B cell (primary cell): ENCODE data around the gene SPDYE3. TPM values are rescaled to one million over a fixed set of nuclear protein-coding genes. Genes with fewer than 3 reads are reported as not detected.
"Not testable (repeated sequence)": the region's sequence is repeated elsewhere in the genome, so short reads cannot be mapped to it uniquely, and the experiment has no call there.

Experiments
- ATAC-seq: fragments of 200-7000 bp; cut with Tn5 transposase; one replicate; pipeline ENCODE4 v1.10.0; 2021; ENCODE audit warnings: low read depth, mild to moderate bottlenecking, moderate number of reproducible peaks, moderate library complexity
- CTCF ChIA-PET: fragments of 350-600 bp; sonication (Branson Sonifier 250); formaldehyde crosslinking; loops from one replicate; lab custom pipeline; 2021; ENCODE audit warnings: antibody characterized with exemption, inconsistent platforms; lab: Charles Lee
- POLR2A ChIA-PET: fragments of 350-600 bp; sonication (Branson Sonifier 250); formaldehyde crosslinking; loops from one replicate; lab custom pipeline; 2021; ENCODE audit warnings: antibody characterized with exemption; lab: Charles Lee
- DNase-seq: peaks from one replicate; pipeline ENCODE4 v3.0.0; 2013
- H2AFZ ChIP-seq: 2 replicates; pipeline ENCODE4 v1.6.1; 2012; ENCODE audit warnings: mild to moderate bottlenecking, low read depth, low read length; ENCODE audit not compliant: insufficient read depth, poor library complexity, severe bottlenecking
- H3K27ac ChIP-seq, 2 donors: 1 replicate in 1 of 2; 2 replicates in 1 of 2; pipeline ENCODE4 v1.5.1; 2012 to 2013; ENCODE audit warnings: low read length in 2 of 2, mild to moderate bottlenecking in 2 of 2, moderate library complexity in 1 of 2
- H3K27me3 ChIP-seq, 4 experiments: fragments of 200-600 bp in 1 of 4; sonication (generic) in 1 of 4; replicated peaks in 1 of 4; 1 replicate in 2 of 4; 2 replicates in 2 of 4; pipeline versions ENCODE4 v1.6.1 to v1.7.0; 2013 to 2016; ENCODE audit warnings: low read length in 3 of 4, mild to moderate bottlenecking in 2 of 4, mixed read lengths in 1 of 4, moderate library complexity in 1 of 4; ENCODE audit not compliant: insufficient read depth in 4 of 4, control insufficient read depth in 3 of 4; ENCODE audit errors: control extremely low read depth in 1 of 4
- H3K36me3 ChIP-seq, 2 experiments: replicated peaks in 1 of 2; 1 replicate in 1 of 2; 2 replicates in 1 of 2; pipeline versions ENCODE4 v1.6.1 to v1.7.1; 2013; ENCODE audit warnings: low read length in 1 of 2; ENCODE audit not compliant: insufficient read depth in 2 of 2, control insufficient read depth in 1 of 2; ENCODE audit errors: control extremely low read depth in 1 of 2, extremely low read depth in 1 of 2
- H3K4me1 ChIP-seq, 2 donors: fragments of 200-600 bp in 1 of 2; sonication (generic) in 1 of 2; 1 replicate in 1 of 2; 2 replicates in 1 of 2; pipeline versions ENCODE4 v1.5.1 to v1.6.1; 2013 to 2017; ENCODE audit warnings: low read length in 2 of 2; ENCODE audit not compliant: control insufficient read depth in 2 of 2, insufficient read depth in 2 of 2
- H3K4me2 ChIP-seq: replicated peaks from 2 replicates; pipeline ENCODE3; 2012; ENCODE audit warnings: mild to moderate bottlenecking, low read depth, low read length; ENCODE audit not compliant: poor library complexity, severe bottlenecking
- H3K4me3 ChIP-seq, 5 experiments: fragments of 200-600 bp in 1 of 5; sonication (generic) in 1 of 5; 1 replicate in 3 of 5; 2 replicates in 2 of 5; pipeline versions ENCODE4 v1.5.1 to v1.7.0; 2011 to 2016; ENCODE audit warnings: low read length in 4 of 5, mild to moderate bottlenecking in 4 of 5, low read depth in 2 of 5, control low read depth in 1 of 5, moderate library complexity in 1 of 5; ENCODE audit not compliant: insufficient read depth in 1 of 5; ENCODE audit errors: control extremely low read depth in 1 of 5, extremely low read depth in 1 of 5
- H3K79me2 ChIP-seq: fragments of 200-600 bp; sonication (generic); one replicate; pipeline ENCODE4 v1.6.0; 2016; ENCODE audit warnings: low read length; ENCODE audit not compliant: control insufficient read depth, insufficient read depth
- H3K9ac ChIP-seq: fragments of 200-600 bp; sonication (generic); 2 replicates; pipeline ENCODE4 v1.6.1; 2017; ENCODE audit warnings: mild to moderate bottlenecking, low read length, moderate library complexity
- H3K9me3 ChIP-seq, 3 donors: one replicate each; pipeline versions ENCODE4 v1.6.1 to v1.7.1; 2013; ENCODE audit warnings: low read length in 2 of 3; ENCODE audit not compliant: control insufficient read depth in 2 of 3, insufficient read depth in 1 of 3; ENCODE audit errors: control extremely low read depth in 1 of 3
- H4K20me1 ChIP-seq: 2 replicates; pipeline ENCODE4 v1.6.0; 2012; ENCODE audit warnings: mild to moderate bottlenecking, low read length; ENCODE audit not compliant: insufficient read depth, control insufficient read depth, poor library complexity, severe bottlenecking
- H3K27ac Mint-ChIP-seq: one replicate; pipeline ENCODE4 v1.8.0; 2021; ENCODE audit warnings: mixed read lengths
- H3K27me3 Mint-ChIP-seq: one replicate; pipeline ENCODE4 v1.8.0; 2021; ENCODE audit warnings: mixed read lengths
- H3K4me1 Mint-ChIP-seq: one replicate; pipeline ENCODE4 v1.8.0; 2021; ENCODE audit warnings: mixed read lengths
- H3K4me3 Mint-ChIP-seq: one replicate; pipeline ENCODE4 v1.8.0; 2021; ENCODE audit warnings: mixed read lengths
- H3K9me3 Mint-ChIP-seq: one replicate; pipeline ENCODE4 v1.8.0; 2022; ENCODE audit warnings: mixed read lengths; ENCODE audit not compliant: insufficient read depth
- EZH2 ChIP-seq: IDR thresholded peaks from 2 replicates; pipeline ENCODE4 v1.6.1; 2012; ENCODE audit warnings: borderline replicate concordance, low read depth, mild to moderate bottlenecking, moderate library complexity, low read length; ENCODE audit not compliant: insufficient read depth, poor library complexity, severe bottlenecking
- WGBS: methylation state at CpG from one replicate; pipeline ENCODE4 v1.1.5; 2013; ENCODE audit warnings: missing lambda C conversion rate; ENCODE audit not compliant: insufficient coverage; 5-methylcytosine and 5-hydroxymethylcytosine counted together
- intact Hi-C: fragments of 100-400 bp; cut with micrococcal nuclease; formaldehyde crosslinking; loops from one replicate; pipeline ENCODE4 v1.10.0; 2022
- polyA plus RNA-seq: library from polyadenylated mRNA; depleted of rRNA; stranded (reverse); fragments of >200 nt; gene quantifications from 2 replicates; pipeline ENCODE4 v1.2.3, GENCODE V29; 2012
- total RNA-seq, 2 donors: library from RNA; stranded (reverse); fragments of 120-200 nt in 1 of 2; gene quantifications; 1 replicate in 1 of 2; 2 replicates in 1 of 2; pipeline versions ENCODE4 v1.2.3 to v1.2.4, GENCODE V29; 2013 to 2022
- TF ChIP-seq, protein P1 (sequence below): fragments of 200-600 bp; IDR thresholded peaks from one replicate; pipeline ENCODE4 v1.8.0; 2022; ENCODE audit warnings: antibody characterized with exemption, mild to moderate bottlenecking

SPDYE3 gene
- total and polyA plus RNA-seq, 2 donors (not counting 1 experiment from before 2014, with no cell fraction given): not detected

DNA sequence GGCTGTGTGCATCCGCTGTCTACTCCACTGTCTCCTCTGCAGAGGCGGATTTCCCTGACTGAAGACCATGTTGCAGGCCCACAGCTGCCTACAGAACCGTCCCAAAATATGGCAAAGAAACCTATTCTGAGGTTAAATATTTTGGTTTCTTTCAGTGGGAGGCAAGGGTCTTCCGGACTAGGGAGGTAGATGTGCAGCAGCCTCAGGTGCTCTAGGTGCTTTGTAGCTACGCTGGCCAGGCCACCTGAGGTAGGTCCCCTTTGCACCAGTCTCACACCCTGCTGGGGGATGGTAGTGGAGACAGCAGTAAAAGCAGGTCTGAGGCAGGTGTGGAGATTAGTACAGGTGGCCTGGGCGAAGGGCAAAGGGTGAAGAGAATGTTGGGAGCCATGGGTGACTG, 42.3 kb downstream of the SPDYE3 start:
- ATAC-seq (no peak), DNase-seq (no peak)
- Histone ChIP-seq H3K27ac (no peak overlapping the region), H3K9me3 (no peaks in the 10 kb centered on the region), H3K4me1 (peaks cover under 1 to 24% of the 10 kb centered on the region in 2 donors), H3K4me3 (no peak overlapping the region), H4K20me1 (no peaks in the 10 kb centered on the region), H2AFZ (no peak overlapping the region), H3K79me2 (peaks cover 57% of the 10 kb centered on the region), H3K9ac (no peak overlapping the region), H3K36me3 (peaks cover 9 to 73% of the 10 kb centered on the region in 2 experiments), H3K27me3 (no peaks in the 10 kb centered on the region), H3K4me2 (no peak overlapping the region)
- ChIA-PET POLR2A (no interaction called here), CTCF (no interaction called here)
- Mint-ChIP-seq H3K27ac (no peak overlapping the region), H3K9me3 (no peaks in the 10 kb centered on the region), H3K4me1 (peaks cover 12% of the 10 kb centered on the region), H3K27me3 (no peaks in the 10 kb centered on the region), H3K4me3 (no peak overlapping the region)
- TF ChIP-seq EZH2: no peak
- TF ChIP-seq, protein P1, sequence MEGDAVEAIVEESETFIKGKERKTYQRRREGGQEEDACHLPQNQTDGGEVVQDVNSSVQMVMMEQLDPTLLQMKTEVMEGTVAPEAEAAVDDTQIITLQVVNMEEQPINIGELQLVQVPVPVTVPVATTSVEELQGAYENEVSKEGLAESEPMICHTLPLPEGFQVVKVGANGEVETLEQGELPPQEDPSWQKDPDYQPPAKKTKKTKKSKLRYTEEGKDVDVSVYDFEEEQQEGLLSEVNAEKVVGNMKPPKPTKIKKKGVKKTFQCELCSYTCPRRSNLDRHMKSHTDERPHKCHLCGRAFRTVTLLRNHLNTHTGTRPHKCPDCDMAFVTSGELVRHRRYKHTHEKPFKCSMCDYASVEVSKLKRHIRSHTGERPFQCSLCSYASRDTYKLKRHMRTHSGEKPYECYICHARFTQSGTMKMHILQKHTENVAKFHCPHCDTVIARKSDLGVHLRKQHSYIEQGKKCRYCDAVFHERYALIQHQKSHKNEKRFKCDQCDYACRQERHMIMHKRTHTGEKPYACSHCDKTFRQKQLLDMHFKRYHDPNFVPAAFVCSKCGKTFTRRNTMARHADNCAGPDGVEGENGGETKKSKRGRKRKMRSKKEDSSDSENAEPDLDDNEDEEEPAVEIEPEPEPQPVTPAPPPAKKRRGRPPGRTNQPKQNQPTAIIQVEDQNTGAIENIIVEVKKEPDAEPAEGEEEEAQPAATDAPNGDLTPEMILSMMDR: no peak
- WGBS: 100% methylated on average over 6 of the region's 6 CpGs
- intact Hi-C loops: loop anchor here (10.0 kb wide), 1 partner anchor 75 kb away; no protein-coding TSS in a partner anchor

DNA sequence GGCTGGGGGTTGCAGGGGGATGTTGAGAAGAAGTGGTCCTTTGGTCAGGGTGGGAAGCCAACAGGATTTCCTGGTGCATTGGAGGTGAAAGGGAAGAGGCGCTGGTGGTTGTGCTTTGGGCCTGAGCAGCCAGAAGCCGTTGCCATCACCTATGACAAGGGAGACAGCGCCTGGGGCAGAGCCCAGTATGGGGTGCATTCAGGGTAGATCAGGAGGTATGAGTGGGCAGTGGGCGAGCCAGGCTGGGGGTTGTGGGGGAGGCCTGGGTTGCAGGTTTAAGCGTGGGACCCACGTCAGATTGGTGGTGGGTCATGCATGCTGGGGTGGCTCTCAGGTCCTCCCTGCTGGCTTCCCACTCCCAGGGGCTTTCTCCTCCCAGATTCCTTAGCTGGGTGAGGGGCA, 44.2 kb downstream of the SPDYE3 start:
- H2AFZ ChIP-seq: no peak overlapping the region
- H3K4me1 ChIP-seq: peaks cover 0 to 19% of the 10 kb centered on the region in 2 donors
- Mint-ChIP-seq H3K9me3 (no peaks in the 10 kb centered on the region), H3K27ac (no peak overlapping the region), H3K4me3 (no peak overlapping the region), H3K4me1 (peaks cover 3% of the 10 kb centered on the region), H3K27me3 (no peaks in the 10 kb centered on the region)
- no peaks in the 10 kb centered on the region for H3K9me3 ChIP-seq
- H3K27ac ChIP-seq: no peak overlapping the region
- no peaks in the 10 kb centered on the region for H3K27me3 ChIP-seq
- DNase-seq (no peak), ATAC-seq (no peak)
- WGBS: 82% methylated on average over 6 of the region's 6 CpGs
- no peaks in the 10 kb centered on the region for H4K20me1 ChIP-seq
- H3K4me3 ChIP-seq: no peak overlapping the region
- no peak overlapping the region for H3K4me2 ChIP-seq
- intact Hi-C loops: no loop called here
- TF ChIP-seq, protein P1: no peak
- TF ChIP-seq EZH2: no peak
- CTCF ChIA-PET: no interaction called here
- H3K9ac ChIP-seq: no peak overlapping the region
- peaks cover 56% of the 10 kb centered on the region for H3K79me2 ChIP-seq
- POLR2A ChIA-PET: no interaction called here
- H3K36me3 ChIP-seq: peaks cover 10 to 84% of the 10 kb centered on the region in 2 experiments

DNA sequence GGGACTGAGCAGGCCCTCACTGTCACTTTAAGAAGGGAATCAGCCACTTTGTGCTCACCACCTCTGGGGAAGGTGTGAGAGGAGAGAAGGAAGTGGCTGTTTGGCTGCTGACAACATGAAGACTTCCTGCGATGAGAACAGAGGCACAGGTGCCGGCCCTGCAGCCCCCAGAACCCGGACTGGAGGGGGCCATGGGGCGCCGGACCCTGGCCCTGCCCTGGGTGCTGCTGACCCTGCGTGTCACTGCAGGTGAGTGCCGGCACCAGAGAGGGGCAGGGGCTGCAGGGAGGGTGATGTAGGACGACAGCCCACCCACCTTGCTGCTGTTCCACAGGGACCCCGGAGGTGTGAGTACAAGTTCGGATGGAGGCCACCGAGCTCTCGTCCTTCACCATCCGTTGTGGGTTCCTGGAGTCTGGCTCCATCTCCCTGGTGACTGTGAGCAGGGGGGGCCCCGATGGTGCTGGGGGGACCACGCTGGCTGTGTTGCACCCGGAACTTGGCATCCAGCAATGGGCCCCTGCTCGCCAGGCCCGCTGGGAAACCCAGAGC, 44.8 kb downstream of the SPDYE3 start:
- Histone ChIP-seq H3K36me3 (peaks cover 10 to 83% of the 10 kb centered on the region in 2 experiments), H3K79me2 (peaks cover 49% of the 10 kb centered on the region), H3K4me1 (peaks cover 0 to 19% of the 10 kb centered on the region in 2 donors)
- peak; percentile 74 for ATAC-seq
- H3K4me3 Mint-ChIP-seq, H3K27me3 ChIP-seq, H3K9ac ChIP-seq, H3K4me3 ChIP-seq, H3K9me3 ChIP-seq, H3K27ac ChIP-seq, CTCF ChIA-PET, H3K4me2 ChIP-seq, H3K4me1 Mint-ChIP-seq, DNase-seq, H3K9me3 Mint-ChIP-seq, H3K27ac Mint-ChIP-seq, H3K27me3 Mint-ChIP-seq, H4K20me1 ChIP-seq, intact Hi-C loops, H2AFZ ChIP-seq: not testable (repeated sequence)
- 93% methylated on average over 13 of the region's 18 CpGs for WGBS
- POLR2A ChIA-PET: interaction anchor here (0.7 kb wide), 1 partner anchor 85 kb away, joined by 3 read pairs; no protein-coding TSS in a partner anchor
